Parathyroid adenoma (tissue), 2 donors: ENCODE results near the gene TAOK1.

Experiments
- H2AFZ ChIP-seq: fragments of 300-600 bp; sonication (generic); one replicate; pipeline ENCODE4 v1.7.0; 2017; ENCODE audit warnings: antibody characterized with exemption, mild to moderate bottlenecking
- H3K27ac ChIP-seq: fragments of 300-600 bp; sonication (generic); one replicate; pipeline ENCODE4 v1.7.0; 2017
- H3K27me3 ChIP-seq: fragments of 300-600 bp; sonication (generic); one replicate; pipeline ENCODE4 v1.7.0; 2017; ENCODE audit warnings: low read length; ENCODE audit not compliant: control insufficient read depth, insufficient read depth
- H3K36me3 ChIP-seq: fragments of 300-600 bp; sonication (generic); one replicate; pipeline ENCODE4 v1.7.0; 2017; ENCODE audit warnings: low read length; ENCODE audit not compliant: control insufficient read depth, insufficient read depth
- H3K4me1 ChIP-seq: fragments of 300-600 bp; sonication (generic); one replicate; pipeline ENCODE4 v1.7.0; 2017; ENCODE audit warnings: control low read depth
- H3K4me2 ChIP-seq: fragments of 300-600 bp; sonication (generic); one replicate; pipeline ENCODE4 v1.7.0; 2017; ENCODE audit warnings: low read length
- H3K4me3 ChIP-seq: fragments of 300-600 bp; sonication (generic); one replicate; pipeline ENCODE4 v1.7.0; 2017; ENCODE audit warnings: low read depth, low read length
- H3K79me2 ChIP-seq: fragments of 300-600 bp; sonication (generic); one replicate; pipeline ENCODE4 v1.7.0; 2017; ENCODE audit warnings: control low read depth
- H3K9ac ChIP-seq: fragments of 300-600 bp; sonication (generic); one replicate; pipeline ENCODE4 v1.7.0; 2017; ENCODE audit warnings: mild to moderate bottlenecking
- H3K9me3 ChIP-seq: fragments of 300-600 bp; sonication (generic); one replicate; pipeline ENCODE4 v1.7.0; 2017; ENCODE audit warnings: low read length; ENCODE audit not compliant: control insufficient read depth
- CTCF ChIP-seq: fragments of 300-600 bp; sonication (generic); IDR thresholded peaks from one replicate; pipeline ENCODE4 v1.7.0; 2017; ENCODE audit warnings: antibody characterized with exemption, mild to moderate bottlenecking
- donor health status: primary hyperparathyroidism.

Gene TAOK1

DNA sequence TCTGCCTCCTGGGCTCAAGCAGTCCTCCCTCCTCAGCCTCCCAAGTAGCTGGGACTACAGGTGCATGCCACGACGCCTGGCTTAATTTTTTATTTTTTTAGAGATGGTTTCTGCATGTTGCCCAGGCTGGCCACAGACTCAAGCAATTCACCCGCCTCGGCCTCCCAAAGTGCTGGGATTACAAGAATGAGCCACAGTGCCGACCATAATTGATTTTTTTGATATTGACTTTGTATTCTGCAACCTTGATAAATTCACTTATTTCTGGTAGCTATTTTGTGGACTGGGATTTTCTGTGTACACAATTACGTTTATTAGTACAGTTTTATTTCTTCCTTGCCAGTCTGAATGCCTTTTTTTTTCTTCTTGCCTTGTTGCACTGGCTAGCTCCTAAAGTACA is 30.0 kb downstream of the TAOK1 start:
- Histone ChIP-seq H3K36me3 (no peaks in the 10 kb centered on the region), H3K9ac (no peak overlapping the region), H2AFZ (no peak overlapping the region), H3K4me1 (peaks cover 2% of the 10 kb centered on the region), H3K27me3 (no peaks in the 10 kb centered on the region), H3K4me3 (no peak overlapping the region), H3K4me2 (no peak overlapping the region), H3K79me2 (peaks cover 54% of the 10 kb centered on the region), H3K27ac (no peak overlapping the region), H3K9me3 (no peaks in the 10 kb centered on the region)
- TF ChIP-seq CTCF: no peak

DNA sequence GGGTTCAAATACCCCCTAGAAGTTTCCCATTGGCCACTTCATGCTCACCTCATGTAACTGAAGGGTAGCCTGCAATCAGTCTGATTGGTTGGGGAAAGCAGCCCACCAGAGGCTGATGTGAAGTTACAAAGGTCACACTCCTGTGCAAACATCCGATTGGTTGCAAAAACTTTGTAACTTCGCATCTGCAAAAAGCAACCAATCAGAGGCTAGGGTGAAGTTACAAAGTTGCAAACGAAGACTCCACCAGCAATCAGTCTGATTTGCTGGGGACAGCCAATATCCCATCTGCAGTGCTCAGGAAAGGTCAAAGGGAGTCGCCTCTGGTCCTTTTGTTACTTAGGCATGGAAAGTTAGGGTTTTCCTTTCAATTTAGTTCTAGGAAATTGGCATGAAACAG is 40.1 kb downstream of the TAOK1 start:
- no peak overlapping the region for H3K4me2 ChIP-seq
- H3K36me3 ChIP-seq: no peaks in the 10 kb centered on the region
- no peak overlapping the region for H3K27ac ChIP-seq
- no peaks in the 10 kb centered on the region for H3K27me3 ChIP-seq
- H3K9ac ChIP-seq: no peak overlapping the region
- H3K4me1 ChIP-seq: no peaks in the 10 kb centered on the region
- no peak for TF ChIP-seq CTCF
- H3K4me3 ChIP-seq: no peak overlapping the region
- no peaks in the 10 kb centered on the region for H3K9me3 ChIP-seq
- H2AFZ ChIP-seq: no peak overlapping the region
- H3K79me2 ChIP-seq: peaks cover 57% of the 10 kb centered on the region

- TF ChIP-seq CTCF: no peak
- no peak overlapping the region for H2AFZ ChIP-seq
- H3K27me3 ChIP-seq: no peaks in the 10 kb centered on the region
- no peaks in the 10 kb centered on the region for H3K36me3 ChIP-seq
- no peaks in the 10 kb centered on the region for H3K9me3 ChIP-seq
- no peak overlapping the region for H3K27ac ChIP-seq
- H3K79me2 ChIP-seq: peaks cover 57% of the 10 kb centered on the region
- H3K4me3 ChIP-seq: no peak overlapping the region
- no peaks in the 10 kb centered on the region for H3K4me1 ChIP-seq
- no peak overlapping the region for H3K4me2 ChIP-seq
- no peak overlapping the region for H3K9ac ChIP-seq
These were observed 43.4 kb downstream of the TAOK1 start for GRCh38 chr17:29433541-29433940.

DNA sequence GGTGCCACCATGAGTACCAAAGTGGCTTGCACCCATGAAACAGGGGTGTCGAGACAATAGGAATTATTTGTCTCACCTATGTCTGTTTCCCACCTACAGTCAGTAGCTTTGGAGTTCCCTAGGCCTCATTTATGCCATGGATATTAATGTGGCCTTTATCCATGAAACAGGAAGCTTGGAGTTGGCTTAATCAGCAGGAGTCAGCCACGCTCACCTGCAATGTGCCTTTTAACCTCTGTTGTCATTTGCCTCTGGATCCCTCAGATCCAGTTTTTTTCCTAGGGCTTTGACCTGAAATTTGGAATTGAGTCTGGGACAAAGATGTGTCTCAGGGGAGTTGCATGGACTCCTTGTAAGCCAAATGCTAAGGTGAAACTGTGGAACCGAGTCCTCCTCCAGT is 44.4 kb downstream of the TAOK1 start:
- no peaks in the 10 kb centered on the region for H3K27me3 ChIP-seq
- no peak overlapping the region for H3K9ac ChIP-seq
- no peaks in the 10 kb centered on the region for H3K9me3 ChIP-seq
- no peak overlapping the region for H2AFZ ChIP-seq
- H3K27ac ChIP-seq: no peak overlapping the region
- no peaks in the 10 kb centered on the region for H3K4me1 ChIP-seq
- H3K4me3 ChIP-seq: no peak overlapping the region
- TF ChIP-seq CTCF: no peak
- no peak overlapping the region for H3K4me2 ChIP-seq
- H3K79me2 ChIP-seq: peaks cover 59% of the 10 kb centered on the region
- H3K36me3 ChIP-seq: no peaks in the 10 kb centered on the region

DNA sequence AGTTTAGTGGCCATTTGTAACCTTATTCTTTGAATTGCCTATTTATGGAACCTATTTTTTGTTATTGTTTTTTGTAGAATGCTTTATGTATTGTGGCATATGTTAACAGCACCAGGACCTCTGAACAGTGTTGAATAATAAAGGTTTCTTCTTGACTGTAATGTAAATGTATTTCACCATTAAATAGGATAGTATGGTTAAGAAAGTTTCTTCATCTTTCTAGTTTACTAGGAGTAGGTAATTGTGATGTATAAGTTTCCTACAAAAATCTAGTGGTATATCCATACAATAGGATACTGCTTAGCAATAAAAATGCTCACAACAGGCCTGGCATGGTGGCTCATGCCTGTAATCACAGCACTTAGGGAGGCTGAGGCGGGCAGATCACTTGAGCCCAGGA is 52.3 kb downstream of the TAOK1 start:
- no peak overlapping the region for H3K27ac ChIP-seq
- no peak overlapping the region for H3K9ac ChIP-seq
- H3K36me3 ChIP-seq: no peaks in the 10 kb centered on the region
- no peak overlapping the region for H3K4me3 ChIP-seq
- H3K79me2 ChIP-seq: peaks cover 30% of the 10 kb centered on the region
- H3K9me3 ChIP-seq: no peaks in the 10 kb centered on the region
- no peak overlapping the region for H3K4me2 ChIP-seq
- H2AFZ ChIP-seq: no peak overlapping the region
- no peak for TF ChIP-seq CTCF
- no peaks in the 10 kb centered on the region for H3K27me3 ChIP-seq
- H3K4me1 ChIP-seq: no peaks in the 10 kb centered on the region
